ENCODE measurements around the gene FUT4.
"Not testable (repeated sequence)": the region's sequence is repeated elsewhere in the genome, so short reads cannot be mapped to it uniquely, and the experiment has no call there.

The FUT4 gene

GRCh38 chr11:94567181-94567670 is 23.5 kb downstream of the FUT4 start, which contains the start of gene PIWIL4:
Gene PIWIL4, plus strand, starts transcription at chr11:94567368. Its CDS starts 151 bp downstream, at chr11:94567519.
- DNase-seq (ENCODE audit: low spot score) = no peak

GRCh38 chr11:94568200-94568599 is 24.5 kb downstream of the FUT4 start:
- DNase-seq (ENCODE audit: low spot score) = no peak

GRCh38 chr11:94568717-94569116 is 25.0 kb downstream of the FUT4 start:
- no peak for DNase-seq (ENCODE audit: low spot score)

- not testable (repeated sequence) for DNase-seq (ENCODE audit: low spot score)
These were observed 29.3 kb downstream of the FUT4 start for GRCh38 chr11:94572975-94573374.

- peak; percentile 56 for DNase-seq (ENCODE audit: low spot score)
These were observed 30.7 kb downstream of the FUT4 start for GRCh38 chr11:94574193-94574961.

GRCh38 chr11:94576306-94576705 is 32.6 kb downstream of the FUT4 start:
- no peak for DNase-seq (ENCODE audit: low spot score)

GRCh38 chr11:94577841-94578240 is 34.1 kb downstream of the FUT4 start:
- no peak for DNase-seq (ENCODE audit: low spot score)

- no peak for DNase-seq (ENCODE audit: low spot score)
These were observed 38.2 kb downstream of the FUT4 start for GRCh38 chr11:94581926-94582325.

GRCh38 chr11:94583213-94583865 is 39.6 kb downstream of the FUT4 start:
- DNase-seq (ENCODE audit: low spot score) = no peak

GRCh38 chr11:94583866-94584500 is 40.3 kb downstream of the FUT4 start:
- no peak for DNase-seq (ENCODE audit: low spot score)

GRCh38 chr11:94584978-94585377 is 41.3 kb downstream of the FUT4 start:
- no peak for DNase-seq (ENCODE audit: low spot score)

- no peak for DNase-seq (ENCODE audit: low spot score)
These were observed 41.7 kb downstream of the FUT4 start for GRCh38 chr11:94585399-94585798.

GRCh38 chr11:94586546-94586945 is 42.8 kb downstream of the FUT4 start:
- DNase-seq (ENCODE audit: low spot score) = no peak

- no peak for DNase-seq (ENCODE audit: low spot score)
These were observed 43.3 kb downstream of the FUT4 start for GRCh38 chr11:94586978-94587377.

GRCh38 chr11:94588366-94588942 is 44.7 kb downstream of the FUT4 start:
- no peak for DNase-seq (ENCODE audit: low spot score)

- no peak for DNase-seq (ENCODE audit: low spot score)
These were observed 46.8 kb downstream of the FUT4 start for GRCh38 chr11:94590352-94591041.

- peak; percentile 74 for DNase-seq (ENCODE audit: low spot score)
These were observed 49.3 kb downstream of the FUT4 start for GRCh38 chr11:94593030-94593429.

- no peak for DNase-seq (ENCODE audit: low spot score)
These were observed 51.4 kb downstream of the FUT4 start for GRCh38 chr11:94595076-94595475.

GRCh38 chr11:94597896-94598295 is 54.2 kb downstream of the FUT4 start:
- no peak for DNase-seq (ENCODE audit: low spot score)

Measured in AG08395 (cell line).